HG03103 (cell line): ENCODE results near the gene LCN15.
"Not testable (repeated sequence)": the region's sequence is repeated elsewhere in the genome, so short reads cannot be mapped to it uniquely, and the experiment has no call there.

Experiments
- ATAC-seq: cut with Tn5 transposase; IDR thresholded peaks from one replicate; pipeline ENCODE4 v1.9.1; 2021; ENCODE audit warnings: low read depth; ENCODE audit not compliant: unreplicated experiment

The LCN15 gene

GRCh38 chr9:136776947-136777346 is 12.6 kb upstream of the LCN15 start:
- ATAC-seq, result no peak

GRCh38 chr9:136775191-136775590 is 10.9 kb upstream of the LCN15 start:
- ATAC-seq, result no peak

- no peak for ATAC-seq
These were observed 10.2 kb upstream of the LCN15 start for GRCh38 chr9:136774416-136775045.

- no peak for ATAC-seq
These were observed 9.2 kb upstream of the LCN15 start for GRCh38 chr9:136773386-136774044.

- ATAC-seq, result no peak
These were observed 7.6 kb upstream of the LCN15 start for GRCh38 chr9:136771907-136772415.

- no peak for ATAC-seq
These were observed 5.4 kb upstream of the LCN15 start for GRCh38 chr9:136769710-136770191.

- ATAC-seq, result not testable (repeated sequence)
These were observed 2.2 kb upstream of the LCN15 start for GRCh38 chr9:136766410-136767120.

- not testable (repeated sequence) for ATAC-seq
These were observed 1.6 kb upstream of the LCN15 start for GRCh38 chr9:136765745-136766409.

- no peak for ATAC-seq
These were observed 723 bp upstream of the LCN15 start for GRCh38 chr9:136765041-136765440.

GRCh38 chr9:136763649-136764035 is 676 bp downstream of the LCN15 start:
- ATAC-seq, result no peak

- ATAC-seq, result no peak
These were observed 1.2 kb downstream of the LCN15 start for GRCh38 chr9:136762915-136763648.

- no peak for ATAC-seq
These were observed 2.1 kb downstream of the LCN15 start for GRCh38 chr9:136762221-136762691.

GRCh38 chr9:136761545-136761981 is 2.8 kb downstream of the LCN15 start:
- no peak for ATAC-seq

- ATAC-seq, result not testable (repeated sequence)
These were observed 3.3 kb downstream of the LCN15 start for GRCh38 chr9:136760834-136761544.

- no peak for ATAC-seq
These were observed 3.9 kb downstream of the LCN15 start for GRCh38 chr9:136760424-136760823.

- ATAC-seq, result no peak
These were observed 4.6 kb downstream of the LCN15 start for GRCh38 chr9:136759436-136760325.

- no peak for ATAC-seq
These were observed 5.3 kb downstream of the LCN15 start for GRCh38 chr9:136759001-136759400.

- no peak for ATAC-seq
These were observed 6.6 kb downstream of the LCN15 start for GRCh38 chr9:136757751-136758140.
